GM19468 (cell line): ENCODE measurements around the gene CCDC107.
"Not testable (repeated sequence)": the region's sequence is repeated elsewhere in the genome, so short reads cannot be mapped to it uniquely, and the experiment has no call there.

Source experiments
- ATAC-seq: cut with Tn5 transposase; IDR thresholded peaks from one replicate; pipeline ENCODE4 v1.9.1; 2021; ENCODE audit warnings: mild to moderate bottlenecking, moderate library complexity, moderate number of reproducible peaks; ENCODE audit not compliant: unreplicated experiment; ENCODE audit errors: extremely low read depth

CCDC107 gene, protein sequence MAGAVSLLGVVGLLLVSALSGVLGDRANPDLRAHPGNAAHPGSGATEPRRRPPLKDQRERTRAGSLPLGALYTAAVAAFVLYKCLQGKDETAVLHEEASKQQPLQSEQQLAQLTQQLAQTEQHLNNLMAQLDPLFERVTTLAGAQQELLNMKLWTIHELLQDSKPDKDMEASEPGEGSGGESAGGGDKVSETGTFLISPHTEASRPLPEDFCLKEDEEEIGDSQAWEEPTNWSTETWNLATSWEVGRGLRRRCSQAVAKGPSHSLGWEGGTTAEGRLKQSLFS

DNA sequence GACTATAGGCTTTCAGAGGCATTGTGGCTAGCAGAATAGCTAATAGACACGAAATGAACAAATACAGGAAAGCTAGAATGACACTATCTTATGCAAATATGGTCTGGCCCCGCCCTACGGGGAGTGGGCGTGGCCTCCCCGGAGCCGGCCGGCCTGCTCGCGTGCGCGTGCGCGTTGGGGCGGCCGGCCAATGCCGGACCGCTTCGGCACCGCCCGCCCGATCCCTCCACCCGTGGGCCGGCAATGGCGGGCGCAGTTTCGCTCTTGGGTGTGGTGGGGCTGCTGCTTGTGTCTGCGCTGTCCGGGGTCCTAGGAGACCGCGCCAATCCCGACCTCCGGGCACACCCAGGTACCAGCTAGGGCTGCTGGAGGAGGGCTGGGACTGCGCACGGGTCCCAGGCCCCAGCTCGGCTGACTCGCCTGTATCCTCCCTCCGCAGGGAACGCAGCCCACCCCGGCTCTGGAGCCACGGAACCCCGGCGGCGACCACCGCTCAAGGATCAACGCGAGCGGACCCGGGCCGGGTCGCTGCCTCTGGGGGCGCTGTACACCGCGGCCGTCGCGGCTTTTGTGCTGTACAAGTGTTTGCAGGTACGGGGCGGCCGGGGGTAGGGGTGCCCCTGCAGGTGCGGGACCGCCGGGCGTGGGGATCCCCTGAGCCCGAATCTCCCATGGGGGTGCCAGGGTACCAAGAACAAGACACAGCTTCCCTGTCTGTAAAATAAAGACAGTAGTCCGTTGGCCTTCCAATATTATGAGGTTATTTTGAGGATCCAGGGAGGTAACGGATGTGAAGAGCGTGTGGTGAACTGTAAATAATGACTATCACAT lies at the start of gene CCDC107:
TSS of gene CCDC107 (plus strand) at position 156 of the 831 bp plus-strand sequence. CDS start at position 244, 88 bp downstream.
- peak; percentile 61 for ATAC-seq

DNA sequence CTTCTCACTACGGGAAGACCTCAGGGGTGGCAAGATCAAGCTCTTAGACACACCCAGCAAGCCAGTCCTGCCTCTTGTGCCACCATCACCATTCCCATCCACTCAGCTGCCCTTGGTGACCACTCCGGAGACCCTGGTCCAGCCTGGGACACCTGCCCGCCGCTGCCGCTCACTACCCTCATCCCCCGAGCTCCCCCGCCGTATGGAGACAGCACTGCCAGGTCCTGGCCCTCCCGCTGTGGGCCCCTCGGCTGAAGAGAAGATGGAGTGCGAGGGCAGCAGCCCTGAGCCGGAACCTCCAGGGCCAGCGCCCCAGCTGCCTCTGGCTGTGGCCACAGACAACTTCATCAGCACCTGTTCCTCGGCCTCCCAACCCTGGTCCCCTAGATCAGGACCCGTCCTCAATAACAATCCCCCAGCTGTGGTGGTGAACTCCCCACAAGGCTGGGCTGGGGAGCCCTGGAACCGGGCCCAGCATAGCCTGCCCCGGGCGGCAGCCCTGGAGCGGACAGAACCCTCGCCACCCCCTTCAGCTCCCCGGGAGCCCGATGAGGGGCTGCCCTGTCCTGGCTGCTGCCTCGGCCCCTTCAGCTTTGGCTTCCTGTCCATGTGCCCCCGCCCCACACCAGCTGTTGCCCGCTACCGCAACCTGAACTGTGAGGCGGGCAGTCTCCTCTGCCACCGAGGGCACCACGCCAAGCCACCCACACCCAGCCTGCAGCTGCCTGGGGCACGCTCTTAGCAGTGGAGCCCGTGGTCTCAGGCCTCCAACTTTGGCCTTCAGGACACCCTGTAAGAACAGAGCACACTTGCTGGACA lies 48.9 kb upstream of the CCDC107 start:
- no peak for ATAC-seq

DNA sequence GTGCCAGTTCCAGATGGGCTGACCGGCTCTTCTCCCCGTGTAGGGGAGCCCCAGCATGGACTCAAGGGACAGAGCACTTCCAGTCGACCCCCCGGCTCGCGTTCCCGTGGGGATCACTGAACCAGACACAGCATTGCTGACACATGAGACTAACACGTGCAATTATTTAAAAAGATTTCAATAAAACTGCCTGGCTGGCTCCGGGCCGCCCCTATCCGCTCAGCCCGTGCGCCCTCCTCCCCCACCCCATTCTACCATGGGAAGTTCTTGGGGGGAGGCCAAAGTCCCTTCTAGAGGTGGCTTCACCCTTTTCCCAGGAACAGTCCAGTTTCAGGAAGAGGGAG lies 48.3 kb upstream of the CCDC107 start:
- ATAC-seq, result no peak

DNA sequence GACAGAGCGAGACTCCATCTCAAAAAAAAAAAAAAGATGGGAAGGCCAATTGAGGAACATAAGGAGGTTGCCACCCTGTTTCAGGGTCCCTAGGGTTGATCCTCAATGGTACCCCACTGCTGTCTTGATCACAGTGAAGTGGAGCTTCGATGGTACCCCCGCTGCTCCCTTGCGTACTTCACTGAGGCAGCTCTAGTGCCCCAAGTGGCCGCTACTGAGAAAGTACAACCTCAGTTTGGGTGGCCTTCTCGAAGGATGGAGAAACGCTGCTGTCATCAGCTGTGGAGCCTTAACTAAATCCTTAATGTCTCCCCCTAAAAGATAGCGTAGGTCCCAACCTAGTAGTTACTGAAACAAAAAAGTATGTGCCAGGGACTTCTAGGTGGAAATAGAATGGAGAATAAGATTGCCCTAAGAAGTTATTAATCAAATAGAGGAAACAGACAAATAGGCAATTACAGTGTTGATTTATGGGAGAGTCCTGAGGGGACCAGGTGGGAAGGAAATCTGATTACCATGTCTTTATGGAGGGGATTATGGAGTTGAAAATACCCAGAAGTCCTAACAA lies 46.8 kb upstream of the CCDC107 start:
- ATAC-seq, result no peak

DNA sequence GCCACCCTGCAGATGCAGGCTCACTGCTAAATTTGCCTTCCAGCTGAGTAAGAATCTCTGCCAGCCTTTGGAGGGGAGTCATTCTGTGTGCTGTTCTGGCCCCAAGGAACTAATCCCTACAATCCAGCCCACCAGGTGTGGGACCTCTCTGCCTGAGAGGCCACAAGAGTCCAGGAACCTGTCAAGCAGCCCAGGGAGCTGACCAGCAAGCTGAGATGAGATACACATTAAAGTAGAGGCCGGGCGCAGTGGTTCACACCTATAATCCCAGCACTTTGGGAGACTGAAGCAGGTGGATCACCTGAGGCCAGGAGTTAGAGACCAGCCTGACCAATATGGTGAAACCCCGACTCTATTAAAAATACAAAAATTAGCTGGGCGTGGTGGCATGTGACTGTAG lies 46.0 kb upstream of the CCDC107 start:
- ATAC-seq, result not testable (repeated sequence)

DNA sequence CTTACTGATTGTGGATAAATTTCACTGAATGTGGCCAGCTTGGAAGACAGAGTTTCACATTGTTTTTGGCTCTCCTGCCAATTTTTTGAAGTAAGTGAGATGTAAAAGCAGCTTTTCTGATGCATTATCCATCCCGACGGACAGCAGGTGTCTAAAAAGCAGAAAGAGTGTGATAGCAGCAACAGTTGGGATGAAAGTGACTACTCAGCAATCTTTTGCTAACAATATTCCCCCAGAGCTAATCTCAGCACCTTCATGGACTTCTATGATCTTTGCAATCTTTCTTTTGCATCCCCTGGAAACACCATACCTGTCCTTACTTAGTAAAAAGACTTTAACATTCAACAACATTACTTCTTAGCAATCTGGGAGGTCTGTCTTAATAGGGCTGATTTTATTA lies 45.2 kb upstream of the CCDC107 start:
- ATAC-seq, result no peak

DNA sequence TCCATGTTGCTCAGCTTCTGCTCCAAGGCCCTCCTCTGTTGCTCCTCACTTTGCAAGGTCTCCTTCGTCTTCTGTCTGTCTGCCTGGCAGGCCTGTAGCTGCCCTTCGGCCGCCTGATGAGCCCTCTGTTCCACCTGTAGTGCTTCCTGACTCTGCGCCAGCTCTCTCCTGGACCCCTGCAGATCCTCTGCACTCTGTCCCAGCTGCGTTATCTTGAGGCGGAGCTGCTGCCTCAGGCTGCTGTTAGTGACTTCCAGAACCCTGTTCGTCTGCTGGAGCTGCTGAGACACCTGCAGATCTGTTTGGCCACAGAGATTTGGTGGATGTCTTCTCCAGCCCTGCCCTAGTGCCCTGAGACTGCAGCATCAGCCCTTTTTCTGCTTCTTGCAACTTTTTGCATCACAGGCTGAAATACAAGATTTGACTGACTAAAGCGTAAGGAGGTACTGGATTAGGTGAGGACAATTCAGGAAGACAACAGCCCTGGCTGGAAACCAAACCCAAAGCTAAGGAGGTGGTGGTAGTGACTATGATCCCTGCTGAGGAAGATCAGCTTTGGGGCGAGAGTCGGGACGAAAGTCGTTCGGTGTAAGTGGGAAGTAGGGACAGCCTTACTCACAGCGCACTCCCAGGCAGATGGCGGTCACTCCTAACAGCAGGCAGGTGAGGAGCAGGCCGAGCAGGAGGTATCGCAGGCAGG lies 42.0 kb upstream of the CCDC107 start:
- no peak for ATAC-seq

DNA sequence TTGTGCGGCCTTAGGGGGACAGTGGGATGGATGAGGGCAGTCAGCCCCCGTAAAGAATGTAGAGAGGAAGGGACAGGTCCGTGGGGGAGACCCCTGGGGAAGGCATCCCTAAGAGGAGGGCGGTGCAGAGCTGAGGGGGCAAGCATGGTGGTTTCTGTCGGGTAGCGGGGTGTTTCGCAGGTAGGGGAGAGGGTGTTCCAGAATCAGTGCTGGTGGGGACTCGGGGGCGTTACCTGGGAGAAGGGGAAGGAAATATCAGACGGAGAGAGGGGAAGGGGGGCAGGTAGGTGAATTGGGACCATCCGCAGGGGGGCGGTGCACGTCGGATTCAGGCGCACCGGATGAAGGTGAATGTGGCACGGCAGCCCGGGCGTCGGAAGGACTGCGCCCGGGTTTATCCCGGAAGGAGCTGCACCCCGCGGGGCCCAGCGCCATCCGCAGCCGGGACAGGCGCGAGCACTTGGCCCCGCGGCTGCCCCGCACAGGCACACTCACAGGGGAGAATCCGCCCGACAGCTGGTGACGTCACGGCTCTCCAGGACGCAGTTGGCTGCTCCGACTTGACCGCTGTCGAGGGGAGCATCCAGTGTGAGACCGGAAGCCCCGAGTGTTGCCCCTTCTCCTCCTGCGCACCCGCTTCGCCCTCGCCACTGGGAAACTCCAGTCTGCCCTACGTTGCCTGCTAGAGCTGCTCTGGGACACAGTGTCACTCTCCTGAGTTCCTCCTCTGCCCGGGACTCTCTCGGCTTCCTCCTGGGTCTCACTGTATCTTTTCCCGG lies 41.2 kb upstream of the CCDC107 start:
- ATAC-seq, result no peak

DNA sequence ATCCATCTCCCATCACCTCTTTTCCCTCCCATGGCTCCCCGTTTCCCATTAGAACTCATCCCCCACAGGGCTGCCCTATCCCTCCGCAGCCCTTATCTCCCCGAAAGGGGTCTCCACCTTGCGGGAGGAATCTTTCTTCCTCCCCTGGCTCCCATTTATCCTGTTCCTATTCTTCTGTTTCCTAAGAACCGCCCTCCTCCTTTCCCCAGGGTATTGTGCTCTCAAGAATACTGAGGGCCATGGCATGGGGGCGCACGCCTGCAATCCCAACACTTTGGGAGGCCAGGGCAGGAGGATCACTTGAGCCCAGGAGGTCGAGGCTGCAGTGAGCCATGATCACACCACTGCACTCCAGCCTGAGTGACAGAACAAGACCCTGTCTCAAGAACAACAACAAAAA lies 40.5 kb upstream of the CCDC107 start:
- no peak for ATAC-seq

DNA sequence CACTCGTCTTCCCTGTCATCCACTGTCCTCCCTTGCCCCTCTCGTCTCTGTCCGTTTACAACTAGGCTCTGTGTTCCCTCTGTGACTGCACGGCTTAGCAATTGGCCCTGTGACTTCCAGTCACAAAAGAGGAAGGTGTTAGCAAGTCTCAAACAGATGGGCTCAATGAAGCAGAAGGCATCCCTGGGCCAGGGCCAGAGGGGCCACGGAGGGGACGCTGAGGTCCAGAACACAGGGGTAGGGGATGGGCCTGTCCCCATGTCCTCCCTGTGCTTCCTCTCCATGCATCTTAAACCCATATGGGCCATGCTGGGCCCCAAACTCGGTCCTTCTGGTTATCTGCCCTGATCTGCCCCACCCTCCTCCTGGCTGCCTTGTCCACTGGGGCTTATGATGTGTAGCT lies 39.8 kb upstream of the CCDC107 start, which contains the start of gene CD72:
TSS of gene CD72 (minus strand) at position 89 of the 403 bp plus-strand sequence. CDS start 110 bp downstream, outside the sequence.
- no peak for ATAC-seq

DNA sequence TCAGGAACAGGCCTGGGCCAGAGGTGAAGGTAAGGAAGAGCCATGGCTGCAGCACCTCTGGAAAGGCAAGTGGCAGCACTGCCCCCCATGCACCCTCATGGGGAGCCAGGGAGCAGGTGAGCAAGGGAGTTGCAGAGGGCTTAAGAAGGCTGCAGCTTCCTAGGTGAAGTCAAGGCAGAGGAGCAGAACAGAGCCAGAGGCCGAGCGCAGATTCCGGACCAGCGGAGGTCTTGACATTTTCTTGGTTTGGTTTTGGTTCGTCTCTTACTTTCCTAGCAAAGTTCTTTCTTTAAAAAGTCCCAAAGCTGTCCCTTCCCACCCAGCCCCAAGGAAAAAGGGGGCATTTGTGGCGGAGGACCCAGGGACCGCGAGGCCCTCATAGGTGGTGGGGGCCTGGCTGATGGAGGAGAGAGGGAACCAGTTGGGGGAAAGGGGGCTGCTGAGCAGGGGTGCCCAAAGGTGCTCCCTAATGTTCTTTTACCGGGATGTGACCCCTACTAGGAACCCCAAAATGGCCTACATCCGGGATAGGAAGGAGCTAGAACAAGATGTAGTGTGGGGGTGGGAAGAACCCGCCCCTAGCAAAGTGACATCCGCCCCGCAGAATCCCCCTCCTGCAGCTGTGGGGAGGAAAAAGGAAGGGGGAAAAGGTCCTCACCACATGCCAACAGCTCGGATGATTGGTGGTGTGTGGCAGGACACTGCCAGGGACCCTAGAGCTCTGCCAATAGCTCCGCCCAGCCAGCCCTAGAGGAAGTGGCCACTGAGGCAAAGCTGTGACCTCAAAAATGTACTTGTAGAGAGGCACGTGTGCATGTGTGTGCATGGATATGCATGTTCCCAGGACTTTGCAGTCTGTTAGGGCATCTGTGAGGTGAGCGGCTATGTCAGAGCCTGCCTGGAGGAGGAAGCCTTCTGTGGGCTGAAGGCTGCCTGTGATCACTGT lies 39.0 kb upstream of the CCDC107 start:
- ATAC-seq, result no peak

DNA sequence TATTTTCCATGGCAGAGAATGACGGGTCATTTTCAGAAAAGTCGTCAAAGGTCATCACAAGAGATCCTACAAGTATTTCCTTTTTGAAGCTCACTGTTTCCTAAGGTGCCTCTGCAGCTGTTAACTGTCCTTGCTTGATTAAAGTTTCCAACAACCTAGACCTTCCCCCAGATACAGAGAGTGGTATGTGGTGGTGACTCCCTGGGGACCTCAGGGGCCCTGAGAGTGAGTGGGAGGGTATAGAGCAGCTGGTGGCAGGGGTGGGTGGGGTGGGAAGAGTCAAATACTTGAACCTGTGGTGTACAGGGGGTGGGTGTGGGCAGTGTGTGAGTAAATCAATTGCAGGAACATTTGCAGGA lies 38.3 kb upstream of the CCDC107 start:
- no peak for ATAC-seq

DNA sequence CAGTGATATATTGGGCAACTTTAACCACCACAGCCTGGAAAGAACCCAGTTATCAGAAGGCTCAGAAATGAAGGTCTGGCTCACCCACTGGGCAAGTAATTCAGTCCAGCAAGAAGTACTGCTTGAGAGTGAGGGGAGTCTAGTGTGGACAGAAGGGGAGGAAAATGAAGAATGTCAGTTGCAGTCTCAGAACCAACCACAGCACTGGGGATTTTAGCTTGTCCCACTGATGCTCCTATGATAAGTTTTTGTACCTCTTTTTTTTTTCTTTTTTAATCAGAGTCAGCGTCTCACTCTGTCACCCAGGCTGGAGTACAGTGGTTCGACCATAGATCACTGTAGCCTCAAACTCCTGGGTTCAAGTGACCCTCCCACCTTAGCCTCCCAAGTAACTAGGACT lies 30.5 kb upstream of the CCDC107 start:
- ATAC-seq, result no peak

DNA sequence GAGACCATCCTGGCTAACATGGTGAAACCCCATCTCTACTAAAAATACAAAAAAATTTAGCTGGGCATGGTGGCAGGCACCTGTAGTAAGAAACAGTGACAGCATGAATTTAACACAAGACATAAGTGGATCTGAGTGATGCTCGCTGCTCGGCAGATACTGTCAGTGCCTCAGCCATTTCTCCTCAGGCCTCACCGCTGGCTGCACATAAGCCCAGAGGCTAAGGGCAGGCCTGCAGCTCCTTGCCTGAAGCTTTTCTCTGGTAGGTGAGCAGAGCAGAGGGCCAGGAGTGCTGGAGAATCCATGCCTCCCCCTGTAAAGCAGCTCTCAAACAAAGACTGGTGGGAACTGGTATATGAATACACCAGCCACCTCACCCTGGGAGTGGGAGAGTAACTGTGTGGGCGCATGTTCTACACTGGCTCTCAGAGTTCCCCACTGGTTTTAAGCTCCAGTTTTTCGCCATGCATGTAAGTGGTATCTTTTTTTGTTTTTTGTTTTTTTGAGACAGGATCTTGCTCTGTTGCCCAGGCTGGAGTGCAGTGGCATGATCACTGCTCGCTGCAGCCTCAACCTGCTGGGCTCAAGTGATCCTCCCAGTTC lies 29.6 kb upstream of the CCDC107 start:
- ATAC-seq, result no peak

DNA sequence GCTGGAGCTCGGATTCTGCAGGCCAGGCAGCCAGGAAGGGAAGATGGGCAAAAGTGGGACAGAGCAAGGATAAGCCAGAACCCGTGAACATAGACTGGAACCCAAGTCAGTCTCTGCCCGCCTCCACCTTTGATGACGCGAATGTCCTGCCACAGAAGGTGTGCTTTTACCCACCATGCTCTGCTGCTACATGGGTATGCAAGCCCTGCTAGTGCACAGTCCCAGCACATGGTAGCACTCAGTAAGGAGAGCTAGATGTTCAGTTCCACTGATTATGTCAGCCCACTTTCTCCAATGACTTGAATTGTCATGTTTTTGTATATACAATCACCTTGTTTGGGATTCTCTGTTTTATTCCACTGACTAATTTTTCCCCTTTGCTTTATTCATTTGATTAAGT lies 28.5 kb upstream of the CCDC107 start:
- ATAC-seq, result no peak

DNA sequence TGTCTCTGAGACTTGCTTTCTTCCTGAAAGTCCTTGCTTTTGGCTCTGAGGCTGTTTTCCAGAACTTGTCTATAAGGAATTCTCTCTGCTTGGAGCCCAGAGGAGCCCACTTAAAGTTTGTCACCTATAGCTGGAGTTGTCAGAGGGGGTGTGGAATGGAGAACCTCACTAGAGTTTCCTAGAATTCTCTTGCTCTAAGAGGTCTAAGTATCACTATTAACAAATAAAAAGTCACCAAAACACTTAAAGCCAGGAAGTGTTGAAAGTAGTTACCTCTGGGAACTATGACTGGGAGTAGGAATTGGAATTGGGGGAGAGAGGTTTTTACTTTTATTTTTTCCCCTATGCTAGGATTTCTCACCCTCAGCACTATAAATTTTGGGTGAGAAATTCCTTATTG lies 22.4 kb upstream of the CCDC107 start:
- ATAC-seq, result no peak

DNA sequence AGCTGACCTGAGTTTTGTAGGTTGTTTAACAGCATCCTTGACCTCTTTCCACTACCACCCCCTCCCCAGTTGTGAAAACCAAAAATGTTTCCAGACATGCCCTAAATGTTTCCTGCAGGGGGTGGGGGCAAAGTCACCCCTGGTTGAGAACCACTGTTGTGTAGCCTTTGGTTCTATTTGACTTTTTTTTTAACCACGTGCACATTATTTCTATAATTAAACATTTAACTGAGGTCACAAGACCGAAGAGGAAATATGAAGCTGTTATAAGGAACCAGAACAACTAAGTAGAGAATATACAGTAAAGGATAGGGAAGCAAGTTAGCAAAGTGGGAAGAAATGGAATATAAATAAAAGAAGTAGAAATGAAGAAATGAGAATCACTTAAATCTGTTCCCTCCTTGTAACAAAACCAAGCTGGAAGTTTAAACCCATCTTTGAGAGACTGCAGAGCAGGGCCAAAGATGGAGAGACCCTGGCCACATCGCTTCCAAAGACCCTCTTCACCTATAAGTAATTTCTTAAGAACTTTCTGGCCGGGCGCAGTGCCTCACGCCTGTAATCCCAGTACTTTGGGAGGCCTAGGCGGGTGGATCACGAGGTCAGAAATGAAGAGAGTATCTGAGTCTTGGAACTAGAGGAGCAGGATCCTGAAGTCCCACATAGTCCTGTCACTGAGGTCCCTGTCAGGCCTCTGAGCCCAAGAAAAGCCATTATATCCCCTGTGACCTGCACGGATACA lies 21.8 kb upstream of the CCDC107 start:
- ATAC-seq, result no peak
